ENCODE results near the gene SMPD3.

SMPD3 gene

GRCh38 chr16:68383858-68384257 lies 64.5 kb downstream of the SMPD3 start:
- no peak for DNase-seq (ENCODE audit: low read depth, low spot score)

- DNase-seq (ENCODE audit: low read depth, low spot score) = no peak
These were observed 66.0 kb downstream of the SMPD3 start for GRCh38 chr16:68382296-68382718.

DNA sequence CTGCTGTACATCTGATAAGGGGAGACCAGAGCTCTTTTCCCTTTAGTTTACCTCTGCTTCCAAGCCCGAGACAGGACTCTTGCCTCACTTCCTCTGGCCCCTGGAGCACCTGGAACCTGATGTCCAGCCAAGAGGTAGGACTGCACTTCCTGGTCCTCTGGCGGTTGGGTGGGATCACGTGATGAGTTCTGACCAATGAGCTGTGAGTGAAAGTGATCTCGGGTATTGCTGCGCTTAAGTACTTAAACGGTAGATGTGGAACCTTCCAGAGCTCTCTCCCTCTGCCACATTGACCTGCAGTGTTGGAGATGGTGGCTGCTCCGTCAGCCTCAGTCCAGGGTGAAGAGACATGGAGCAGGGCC lies 67.0 kb downstream of the SMPD3 start:
- DNase-seq (ENCODE audit: low read depth, low spot score) = no peak

- DNase-seq (ENCODE audit: low read depth, low spot score) = no peak
These were observed 67.5 kb downstream of the SMPD3 start for GRCh38 chr16:68380676-68381362.

DNA sequence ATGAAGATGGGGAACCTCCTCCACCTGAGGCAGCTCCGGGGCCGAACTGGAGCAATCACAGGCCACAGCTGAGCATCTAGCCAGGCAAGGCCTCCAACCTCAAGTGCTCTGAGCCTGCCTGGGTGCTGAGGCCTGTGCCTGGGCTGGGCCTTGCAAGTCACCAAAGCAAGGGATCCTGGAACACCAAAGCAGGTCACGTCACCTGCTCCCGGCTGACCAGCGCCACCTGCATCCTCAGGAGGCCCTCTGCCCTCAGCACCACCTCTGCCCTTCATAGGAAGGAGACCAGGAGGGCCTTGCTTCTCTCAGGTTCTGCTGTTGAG lies 68.0 kb downstream of the SMPD3 start:
- DNase-seq (ENCODE audit: low read depth, low spot score) = no peak

DNA sequence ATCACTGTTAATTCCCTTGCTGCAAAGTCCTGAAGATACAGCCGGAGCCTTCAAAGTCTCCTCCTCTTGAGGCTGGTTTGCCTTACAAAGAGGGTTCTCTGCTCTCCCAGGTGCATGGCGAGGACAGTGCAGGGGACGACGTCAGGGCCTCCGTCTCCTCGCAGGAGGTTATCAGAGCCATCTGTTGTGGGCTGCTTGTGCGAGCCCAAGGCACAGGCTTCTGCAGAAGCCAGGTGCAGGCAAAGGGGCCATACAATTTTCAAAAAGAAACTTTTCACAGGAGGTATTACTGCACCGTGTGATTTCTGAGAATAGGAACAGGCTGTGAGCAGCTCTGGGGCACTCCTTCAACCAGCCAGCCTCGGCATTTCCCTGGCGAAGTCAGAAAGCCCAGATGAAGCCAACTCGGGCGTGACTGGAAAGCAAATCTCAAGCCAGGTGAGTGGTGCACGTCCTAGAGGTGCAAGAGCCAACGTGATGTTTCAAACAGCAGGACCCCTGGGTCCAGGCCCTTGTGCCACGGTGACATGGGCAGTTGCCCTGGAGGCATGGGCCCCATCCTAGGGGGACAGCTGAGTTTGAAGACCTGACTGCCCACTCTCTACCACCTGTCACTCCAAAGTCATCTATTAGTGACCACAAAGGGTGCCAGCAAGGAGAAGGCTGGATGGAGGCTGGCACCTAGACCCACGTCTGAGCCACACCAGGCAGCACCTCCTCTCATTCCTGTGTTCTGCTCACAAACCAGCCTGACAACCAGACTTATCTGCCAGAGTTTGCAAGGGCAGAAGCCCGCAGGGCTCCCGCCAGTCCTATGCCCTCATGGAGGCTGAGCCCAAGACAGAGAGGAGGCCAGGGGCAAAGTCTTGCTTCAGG lies 68.6 kb downstream of the SMPD3 start:
- DNase-seq (ENCODE audit: low read depth, low spot score) = no peak

DNA sequence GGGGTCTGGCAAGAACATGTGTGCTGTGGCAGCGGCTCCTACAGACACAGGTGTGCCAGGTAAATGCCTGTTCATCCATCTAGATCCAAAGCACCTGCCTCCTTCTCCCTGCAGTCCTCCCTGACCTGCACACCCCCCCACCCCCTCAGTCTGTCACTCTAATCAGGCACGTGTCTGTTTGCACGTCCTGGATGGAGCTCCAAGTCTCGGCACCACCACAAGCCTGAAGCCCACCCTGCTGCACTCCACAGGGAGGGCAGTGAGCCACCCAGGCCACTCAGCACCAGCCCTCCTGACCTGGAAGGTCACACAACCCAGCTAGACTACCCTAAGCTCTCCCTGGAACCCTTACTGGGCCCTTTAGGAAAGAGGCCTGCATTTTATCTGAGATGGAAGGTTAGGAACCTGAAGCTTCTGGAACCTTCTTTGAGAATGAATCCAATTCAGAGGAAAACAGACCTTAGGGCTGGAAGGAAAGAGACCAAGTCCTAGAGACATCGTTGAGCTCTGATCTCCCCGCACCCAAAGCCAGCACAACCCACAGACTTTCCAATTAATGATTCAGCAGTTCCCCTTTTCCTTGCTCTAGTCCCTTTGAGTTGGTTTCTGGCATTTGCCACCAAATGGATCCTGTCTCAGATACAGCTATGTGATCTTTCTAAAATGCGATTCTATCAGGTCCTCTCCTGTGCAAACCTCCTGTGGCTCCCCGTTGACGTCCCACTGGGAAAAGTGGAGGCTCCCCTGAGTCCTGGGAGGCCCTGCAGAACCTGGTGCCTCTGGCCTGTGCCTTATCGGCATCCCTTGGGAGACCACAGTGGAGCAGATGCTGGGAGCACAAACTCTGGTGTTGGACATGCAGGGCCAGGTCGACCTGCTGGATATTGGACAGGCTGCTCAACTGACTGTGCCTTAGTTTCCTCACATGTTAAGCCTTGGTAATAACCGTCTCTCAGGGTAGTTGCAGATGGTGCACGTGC lies 69.6 kb downstream of the SMPD3 start:
- no peak for DNase-seq (ENCODE audit: low read depth, low spot score)

DNA sequence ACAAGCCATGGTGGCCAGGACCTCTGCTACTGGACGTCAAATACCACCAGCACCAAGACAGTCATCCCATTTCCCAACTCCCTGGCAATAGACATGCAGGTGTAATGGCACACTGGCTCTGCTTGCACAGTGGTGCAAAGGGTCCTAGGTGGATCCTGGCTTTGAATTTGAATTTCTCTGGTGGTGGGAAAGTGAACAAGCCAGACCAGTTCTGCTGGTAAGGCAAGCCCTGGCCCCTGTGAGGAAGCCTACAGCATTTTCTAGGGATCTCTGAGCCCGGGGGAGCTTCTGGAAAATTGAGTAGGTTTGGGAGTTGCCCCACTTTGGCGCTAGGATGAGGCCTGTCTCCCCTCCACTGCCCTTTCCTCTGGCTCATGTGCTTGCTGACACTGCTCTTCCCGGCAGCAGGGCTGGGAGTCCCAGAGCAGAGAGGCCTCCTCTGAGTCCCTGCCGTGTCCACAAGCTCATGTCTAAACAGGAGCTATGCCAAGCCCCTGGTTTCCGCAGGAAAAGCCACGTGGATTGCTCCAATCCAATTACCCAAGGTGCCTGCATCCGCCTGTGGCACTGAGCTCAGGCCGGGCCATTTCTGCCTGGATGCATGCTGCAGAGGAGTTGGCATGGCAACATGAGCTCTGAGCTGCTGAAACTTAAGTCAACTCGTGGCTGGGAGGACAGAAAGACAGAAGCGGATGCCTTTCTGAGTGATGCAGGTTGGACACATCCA lies 70.5 kb downstream of the SMPD3 start:
- DNase-seq (ENCODE audit: low read depth, low spot score) = peak; percentile 64

DNA sequence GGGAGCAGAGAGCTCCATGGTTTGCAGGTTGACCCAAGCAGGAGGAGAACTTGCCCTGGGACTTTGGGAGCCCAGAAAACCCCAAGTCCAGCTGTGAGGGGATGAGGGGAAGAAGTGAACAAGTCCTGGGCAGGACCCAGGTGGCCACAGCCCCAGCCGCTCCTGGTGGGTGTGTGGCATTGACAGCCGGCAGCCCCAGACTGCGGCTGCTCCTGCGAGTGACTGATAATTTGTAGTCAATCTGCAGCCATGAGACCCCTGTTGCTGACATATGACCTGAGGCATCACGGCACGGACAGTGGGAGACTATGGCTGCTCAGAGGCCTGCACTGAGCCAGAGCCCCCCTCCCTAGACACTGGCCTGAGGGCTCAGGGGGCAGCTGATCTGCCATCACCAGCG lies 71.1 kb downstream of the SMPD3 start:
- DNase-seq (ENCODE audit: low read depth, low spot score) = no peak

DNA sequence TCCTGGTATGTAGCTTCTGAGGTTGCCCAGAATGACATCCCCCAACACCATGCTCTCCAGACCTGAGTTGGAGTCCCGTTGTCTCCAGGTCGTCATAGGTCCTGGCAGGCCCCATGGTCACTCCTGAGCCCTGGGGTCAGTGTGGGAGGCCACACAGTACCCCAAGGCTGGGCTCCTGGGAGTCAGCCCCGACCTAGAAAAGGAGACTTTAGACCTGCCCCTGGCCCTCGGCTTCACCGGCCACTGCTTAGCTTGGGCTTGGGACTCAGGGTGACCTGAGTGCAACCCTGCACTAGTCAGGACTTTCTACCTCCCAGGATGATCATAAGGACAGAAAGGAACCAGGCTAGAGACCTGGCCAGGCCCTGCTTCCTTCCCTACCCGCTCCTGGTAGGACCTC lies 71.7 kb downstream of the SMPD3 start:
- no peak for DNase-seq (ENCODE audit: low read depth, low spot score)

- DNase-seq (ENCODE audit: low read depth, low spot score) = no peak
These were observed 72.3 kb downstream of the SMPD3 start for GRCh38 chr16:68375801-68376536.

GRCh38 chr16:68374961-68375660 lies 73.2 kb downstream of the SMPD3 start:
- DNase-seq (ENCODE audit: low read depth, low spot score) = no peak

GRCh38 chr16:68374246-68374805 lies 74.0 kb downstream of the SMPD3 start:
- no peak for DNase-seq (ENCODE audit: low read depth, low spot score)

DNA sequence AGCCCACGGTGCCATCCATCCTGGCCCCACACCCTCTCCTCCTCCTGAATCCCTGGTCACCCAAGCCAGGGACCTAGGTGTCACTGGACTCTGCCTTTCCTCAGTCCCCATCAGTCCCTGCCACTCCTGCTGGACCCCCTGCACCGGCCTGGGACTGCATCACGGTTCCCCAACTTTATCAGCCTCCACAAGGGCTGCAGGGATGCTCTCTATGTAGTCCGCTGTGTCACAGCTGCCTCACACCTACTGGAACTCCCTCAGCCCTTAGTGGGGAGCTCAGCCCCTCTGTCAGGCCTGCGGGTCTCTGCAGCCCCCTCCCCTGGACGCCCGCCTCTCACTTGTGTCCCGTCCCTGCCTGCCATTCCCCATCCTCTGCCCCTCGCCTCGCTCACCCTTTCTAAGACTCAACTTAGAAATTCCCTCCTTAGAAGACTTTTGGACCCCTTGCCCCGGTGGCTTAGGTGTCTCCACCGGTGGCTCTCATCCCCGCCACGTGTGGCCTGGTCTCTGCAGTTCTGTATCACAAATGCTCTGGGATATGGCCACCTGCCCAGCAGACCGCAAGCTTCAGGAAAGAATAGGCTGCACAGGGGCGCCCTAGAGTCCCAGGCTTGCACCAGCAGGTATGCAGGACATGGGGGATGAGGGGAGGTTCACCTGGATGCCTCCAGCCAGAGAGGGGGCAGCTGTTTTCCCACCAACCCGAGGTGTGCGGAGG lies 74.6 kb downstream of the SMPD3 start:
- DNase-seq (ENCODE audit: low read depth, low spot score) = no peak

- DNase-seq (ENCODE audit: low read depth, low spot score) = no peak
These were observed 75.5 kb downstream of the SMPD3 start for GRCh38 chr16:68372806-68373205.

GRCh38 chr16:68372381-68372720 lies 76.0 kb downstream of the SMPD3 start:
- DNase-seq (ENCODE audit: low read depth, low spot score) = no peak

DNA sequence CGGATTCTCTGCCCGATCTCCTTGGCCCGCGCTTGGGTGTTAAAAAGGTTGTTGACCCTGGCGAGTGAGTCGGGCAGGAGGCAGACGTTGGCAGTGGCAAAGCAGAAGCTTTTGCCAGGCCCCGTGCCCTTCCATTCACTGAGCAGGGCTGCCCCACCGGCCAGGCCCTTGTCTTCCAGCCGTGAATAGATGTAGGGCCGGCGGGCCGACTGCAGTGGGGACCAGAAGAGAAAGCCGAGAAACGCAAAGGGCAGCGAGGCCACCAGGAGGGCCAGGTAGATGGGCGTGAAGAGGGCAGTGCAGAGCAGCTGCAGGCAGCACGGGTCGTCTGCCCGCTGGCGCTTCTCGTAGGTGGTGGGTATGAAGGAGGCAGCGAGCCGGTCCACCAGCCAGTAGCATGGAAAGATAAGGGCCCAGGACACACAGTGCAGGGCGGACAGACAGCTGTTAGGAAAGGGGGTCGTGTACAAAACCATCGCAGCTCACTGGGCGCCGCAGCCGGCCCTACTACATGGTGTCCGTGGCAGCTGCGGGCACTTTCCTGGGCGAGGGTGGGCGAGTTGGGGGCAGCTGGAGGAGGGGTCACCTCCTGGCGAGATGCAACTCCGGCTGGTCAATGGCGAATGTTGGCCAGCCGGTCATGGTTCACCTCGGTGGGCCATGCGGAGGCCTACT lies 76.5 kb downstream of the SMPD3 start:
- DNase-seq (ENCODE audit: low read depth, low spot score) = no peak

GRCh38 chr16:68371276-68371651 lies 77.0 kb downstream of the SMPD3 start:
- no peak for DNase-seq (ENCODE audit: low read depth, low spot score)
